Uterus (tissue), 2 donors: Measurements from ENCODE around the gene NMT1.

Experiments
- CTCF ChIP-seq, 4 experiments: fragments of 200-600 bp in 2 of 4; fragments of 450-650 bp in 2 of 4; sonication (generic) in 2 of 4; IDR thresholded peaks; one replicate each; pipeline ENCODE4 v1.5.1; 2016 to 2019; ENCODE audit warnings: antibody characterized with exemption in 4 of 4, mild to moderate bottlenecking in 2 of 4, moderate library complexity in 1 of 4
- POLR2A ChIP-seq, 2 donors: fragments of 450-650 bp; IDR thresholded peaks; one replicate each; pipeline ENCODE4 v1.6.1; 2016; ENCODE audit warnings: antibody characterized with exemption in 2 of 2, mild to moderate bottlenecking in 1 of 2, moderate library complexity in 1 of 2

GRCh38 chr17:45114117-45114932 is 53.2 kb downstream of the NMT1 start:
- TF ChIP-seq CTCF (IDR thresholded peaks at IDR 0.05) (no peak), POLR2A (IDR thresholded peaks at IDR 0.05) (no peak)
